Astrocyte (in vitro differentiated cells and primary cell): ENCODE data around the gene RPL7A.

ENCODE experiments used
- EZH2 ChIP-seq: IDR thresholded peaks from 2 replicates; pipeline ENCODE4 v1.6.1; 2012; ENCODE audit warnings: mild to moderate bottlenecking, low read length, inconsistent platforms; ENCODE audit not compliant: insufficient read depth
- TF ChIP-seq, protein P1 (sequence below): IDR thresholded peaks from 2 replicates; pipeline ENCODE4 v1.5.1; 2011; ENCODE audit warnings: low read depth, mild to moderate bottlenecking, inconsistent platforms, low read length, moderate library complexity; ENCODE audit not compliant: insufficient read depth

DNA sequence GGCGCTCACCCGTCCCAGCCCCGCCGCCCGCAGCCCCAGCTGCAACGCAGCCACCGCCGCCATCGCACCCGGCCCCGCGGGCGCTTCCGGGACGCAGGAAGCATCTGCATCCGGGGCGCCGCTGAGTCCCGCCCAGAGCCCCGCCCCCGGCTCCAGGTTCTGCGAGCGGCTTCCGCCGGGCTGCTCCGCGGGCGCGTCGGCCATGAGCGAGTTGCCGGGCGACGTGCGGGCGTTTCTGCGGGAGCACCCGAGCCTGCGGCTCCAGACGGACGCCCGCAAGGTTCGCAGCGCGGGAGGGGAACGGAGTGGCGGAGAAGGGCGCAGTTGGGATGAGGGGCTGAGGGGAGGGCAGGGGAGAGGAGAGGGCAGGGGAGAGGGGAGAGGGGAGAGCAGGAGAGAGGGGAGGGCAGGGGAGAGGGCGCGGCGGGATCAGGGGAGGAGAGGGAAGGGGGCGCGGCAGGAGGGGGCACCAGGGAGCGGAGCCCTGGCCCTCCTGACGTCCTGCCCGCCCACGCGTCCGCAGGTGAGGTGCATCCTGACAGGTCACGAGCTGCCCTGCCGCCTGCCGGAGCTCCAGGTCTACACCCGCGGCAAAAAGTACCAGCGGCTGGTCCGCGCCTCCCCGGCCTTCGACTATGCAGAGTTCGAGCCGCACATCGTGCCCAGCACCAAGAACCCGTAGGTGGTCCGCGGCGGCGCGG is 8.5 kb downstream of the RPL7A start, which contains the start of the genes SURF1 and SURF2:
- TF ChIP-seq, protein P1, sequence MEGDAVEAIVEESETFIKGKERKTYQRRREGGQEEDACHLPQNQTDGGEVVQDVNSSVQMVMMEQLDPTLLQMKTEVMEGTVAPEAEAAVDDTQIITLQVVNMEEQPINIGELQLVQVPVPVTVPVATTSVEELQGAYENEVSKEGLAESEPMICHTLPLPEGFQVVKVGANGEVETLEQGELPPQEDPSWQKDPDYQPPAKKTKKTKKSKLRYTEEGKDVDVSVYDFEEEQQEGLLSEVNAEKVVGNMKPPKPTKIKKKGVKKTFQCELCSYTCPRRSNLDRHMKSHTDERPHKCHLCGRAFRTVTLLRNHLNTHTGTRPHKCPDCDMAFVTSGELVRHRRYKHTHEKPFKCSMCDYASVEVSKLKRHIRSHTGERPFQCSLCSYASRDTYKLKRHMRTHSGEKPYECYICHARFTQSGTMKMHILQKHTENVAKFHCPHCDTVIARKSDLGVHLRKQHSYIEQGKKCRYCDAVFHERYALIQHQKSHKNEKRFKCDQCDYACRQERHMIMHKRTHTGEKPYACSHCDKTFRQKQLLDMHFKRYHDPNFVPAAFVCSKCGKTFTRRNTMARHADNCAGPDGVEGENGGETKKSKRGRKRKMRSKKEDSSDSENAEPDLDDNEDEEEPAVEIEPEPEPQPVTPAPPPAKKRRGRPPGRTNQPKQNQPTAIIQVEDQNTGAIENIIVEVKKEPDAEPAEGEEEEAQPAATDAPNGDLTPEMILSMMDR: no peak
- TF ChIP-seq EZH2: no peak
